ENCODE measurements around the gene ALOX15B.
"Not testable (repeated sequence)": the region's sequence is repeated elsewhere in the genome, so short reads cannot be mapped to it uniquely, and the experiment has no call there.

ALOX15B gene

GRCh38 chr17:8013731-8014557 is 24.9 kb upstream of the ALOX15B start:
- no peak for DNase-seq (ENCODE audit: low spot score)

DNA sequence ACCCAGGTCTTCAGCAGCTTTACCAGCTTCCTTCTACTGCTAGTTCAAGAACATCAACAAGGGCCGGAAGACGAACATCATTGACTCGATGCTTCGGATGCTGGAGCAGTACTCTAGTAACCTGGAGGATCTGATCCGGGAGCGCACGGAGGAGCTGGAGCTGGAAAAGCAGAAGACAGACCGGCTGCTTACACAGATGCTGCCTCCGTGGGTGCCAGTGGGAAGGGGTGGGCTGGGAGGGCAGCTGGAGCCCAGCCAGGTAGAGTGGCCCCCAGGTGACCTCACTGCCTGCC is 24.4 kb upstream of the ALOX15B start:
- DNase-seq (ENCODE audit: low spot score) = no peak

GRCh38 chr17:8015236-8015956 is 23.5 kb upstream of the ALOX15B start:
- no peak for DNase-seq (ENCODE audit: low spot score)

- no peak for DNase-seq (ENCODE audit: low spot score)
These were observed 22.8 kb upstream of the ALOX15B start for GRCh38 chr17:8015957-8016631.

- DNase-seq (ENCODE audit: low spot score) = peak; percentile 50
These were observed 22.0 kb upstream of the ALOX15B start for GRCh38 chr17:8016632-8017424.

GRCh38 chr17:8018436-8018835 is 20.4 kb upstream of the ALOX15B start:
- no peak for DNase-seq (ENCODE audit: low spot score)

- no peak for DNase-seq (ENCODE audit: low spot score)
These were observed 19.7 kb upstream of the ALOX15B start for GRCh38 chr17:8019166-8019565.

GRCh38 chr17:8019665-8020650 is 18.9 kb upstream of the ALOX15B start:
- DNase-seq (ENCODE audit: low spot score) = no peak

- no peak for DNase-seq (ENCODE audit: low spot score)
These were observed 17.9 kb upstream of the ALOX15B start for GRCh38 chr17:8020776-8021564.

DNA sequence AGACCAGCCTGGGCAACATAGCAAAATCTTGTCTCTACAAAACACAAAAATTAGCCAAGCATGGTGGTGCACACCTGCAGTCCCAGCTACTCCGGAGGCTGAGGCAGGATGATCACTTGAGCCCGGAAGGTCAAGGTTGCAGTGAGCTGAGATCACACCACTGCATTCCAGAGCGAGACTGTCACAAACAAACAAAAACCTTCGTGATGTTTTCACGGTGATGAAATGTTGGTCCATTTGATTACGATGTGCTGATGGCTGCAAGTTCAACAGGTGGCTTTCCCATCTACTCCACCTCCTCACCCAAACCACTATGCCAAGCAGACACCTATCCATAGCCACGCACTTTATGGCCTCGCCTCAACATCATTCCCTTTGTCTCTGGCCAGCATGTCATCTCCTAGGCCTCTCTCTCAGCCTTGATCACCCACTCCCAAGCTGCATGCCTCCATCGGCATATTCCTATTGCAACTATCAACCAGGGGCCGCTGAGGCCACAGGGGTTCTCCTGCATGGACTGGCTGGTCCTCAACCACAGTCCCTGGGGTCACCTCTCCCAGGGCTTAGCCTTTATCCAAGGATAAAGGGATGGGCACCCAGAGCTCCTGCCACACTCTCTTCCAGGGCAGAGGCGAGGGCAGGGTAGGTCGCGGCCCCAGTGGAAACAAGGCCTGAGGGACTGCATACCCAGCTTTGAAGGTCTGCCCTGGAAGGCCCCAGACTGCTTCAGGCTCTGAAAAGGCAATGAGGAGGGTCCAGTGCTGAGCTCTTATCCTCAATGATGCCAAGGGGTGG is 17.1 kb upstream of the ALOX15B start:
- DNase-seq (ENCODE audit: low spot score) = no peak

- DNase-seq (ENCODE audit: low spot score) = no peak
These were observed 16.4 kb upstream of the ALOX15B start for GRCh38 chr17:8022360-8023003.

- DNase-seq (ENCODE audit: low spot score) = not testable (repeated sequence)
These were observed 14.7 kb upstream of the ALOX15B start for GRCh38 chr17:8024161-8024560.

GRCh38 chr17:8025176-8025911 is 13.5 kb upstream of the ALOX15B start:
- DNase-seq (ENCODE audit: low spot score) = no peak

DNA sequence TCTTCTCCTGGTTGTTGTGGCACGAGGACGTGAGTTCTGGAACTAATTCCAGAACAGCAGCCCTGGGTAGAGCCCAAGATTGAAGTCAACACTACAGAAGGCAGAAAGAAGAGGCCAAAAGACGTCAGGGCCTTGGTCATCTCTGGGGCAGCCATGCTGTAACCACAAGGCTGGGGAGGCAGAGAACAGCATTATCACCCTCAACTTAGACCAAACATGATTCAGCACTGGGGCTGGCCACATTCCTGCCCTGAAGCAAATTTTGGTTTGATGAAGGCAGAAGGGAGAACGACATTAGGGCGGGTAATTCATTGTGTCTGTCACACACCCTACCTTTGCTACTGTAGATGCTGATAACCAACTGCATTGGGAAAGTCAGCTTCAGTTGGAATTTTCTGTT is 9.7 kb upstream of the ALOX15B start:
- DNase-seq (ENCODE audit: low spot score) = no peak

- no peak for DNase-seq (ENCODE audit: low spot score)
These were observed 7.6 kb upstream of the ALOX15B start for GRCh38 chr17:8031261-8031661.

DNA sequence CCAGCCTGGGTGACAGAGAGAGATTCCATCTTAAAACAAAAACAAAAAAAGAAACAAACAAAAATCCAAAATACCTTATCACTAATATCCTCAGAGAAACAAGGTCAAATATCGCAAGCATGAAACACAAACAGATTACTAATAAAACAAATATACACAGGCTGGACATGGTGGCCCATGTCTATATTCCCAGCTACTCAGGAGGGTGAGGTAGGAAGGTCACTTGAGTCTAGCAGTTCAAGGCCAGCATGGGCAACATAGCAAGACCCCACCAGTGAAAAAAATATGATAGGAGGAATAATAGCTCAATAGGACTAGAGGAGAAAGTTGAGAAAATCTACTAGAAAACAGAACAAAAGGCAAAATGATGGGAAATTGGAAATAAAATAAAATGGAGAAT is 6.9 kb upstream of the ALOX15B start:
- DNase-seq (ENCODE audit: low spot score) = no peak

DNA sequence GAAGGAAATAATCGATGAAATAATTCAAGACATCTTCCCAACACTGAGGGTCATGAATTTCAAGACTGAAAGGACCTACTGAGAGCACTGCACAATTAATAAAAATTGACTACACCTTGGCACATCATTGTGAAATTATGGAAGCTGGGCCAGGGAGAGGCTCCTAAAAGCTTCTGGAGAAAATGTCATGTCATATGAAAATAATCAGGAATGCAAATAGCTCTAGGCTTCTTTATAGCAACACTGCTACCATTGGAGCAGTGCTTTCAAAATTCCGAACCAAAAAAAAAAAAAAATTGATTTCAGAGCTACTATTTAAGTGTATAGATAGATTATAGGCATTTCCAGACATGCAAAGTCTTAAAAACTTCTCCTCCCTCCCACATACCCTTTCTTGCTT is 6.4 kb upstream of the ALOX15B start:
- no peak for DNase-seq (ENCODE audit: low spot score)

DNA sequence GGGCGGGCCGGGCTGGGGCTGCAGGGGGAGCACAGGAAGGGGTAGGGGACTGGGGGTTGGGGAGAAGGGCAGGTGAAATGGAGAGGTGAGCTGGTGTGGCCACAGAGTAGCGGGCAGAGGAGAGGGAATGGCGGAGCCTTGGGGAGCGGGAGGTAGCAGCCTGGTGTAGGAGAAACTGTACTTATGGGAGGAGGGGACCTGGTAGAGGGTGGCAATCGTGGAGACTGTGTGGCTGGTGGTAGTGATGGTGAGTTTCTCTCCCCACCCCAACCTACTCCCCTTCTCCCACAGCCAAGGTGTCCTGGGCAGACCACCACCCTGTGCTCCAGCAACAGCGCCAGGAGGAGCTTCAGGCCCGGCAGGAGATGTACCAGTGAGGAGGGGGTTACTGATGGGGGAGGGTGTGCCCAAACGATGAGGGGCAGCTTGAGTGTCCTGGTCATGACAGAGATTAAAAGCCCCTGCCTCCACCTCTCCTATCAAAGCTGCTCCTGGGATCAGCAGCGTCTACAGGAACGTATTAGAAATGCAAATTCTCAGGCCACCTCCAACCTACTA is 831 bp downstream of the ALOX15B start:
- no peak for DNase-seq (ENCODE audit: low spot score)

Measured in NAMALWA (cell line).